ENCODE measurements around the gene GRAP2.

DNA sequence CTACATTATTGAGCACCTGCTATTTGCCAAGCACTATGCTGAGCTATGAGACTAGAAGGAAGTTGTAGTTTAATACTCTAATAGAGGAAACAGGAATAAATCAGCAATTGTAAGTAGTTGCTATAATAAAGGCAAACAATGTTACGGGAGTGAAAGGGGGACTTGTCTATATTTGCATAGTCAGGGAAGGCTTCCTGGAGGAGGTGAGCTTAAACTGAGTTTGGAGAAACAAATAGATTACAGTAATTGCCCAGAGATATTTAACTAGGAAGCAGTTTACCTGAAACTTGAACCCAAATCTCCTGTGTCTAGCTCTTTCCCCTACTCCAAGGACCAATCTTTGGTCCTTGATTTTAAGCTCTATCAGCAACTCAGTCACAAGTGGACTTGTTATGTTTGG lies 5.2 kb upstream of the GRAP2 start:
- TF ChIP-seq, protein P1, sequence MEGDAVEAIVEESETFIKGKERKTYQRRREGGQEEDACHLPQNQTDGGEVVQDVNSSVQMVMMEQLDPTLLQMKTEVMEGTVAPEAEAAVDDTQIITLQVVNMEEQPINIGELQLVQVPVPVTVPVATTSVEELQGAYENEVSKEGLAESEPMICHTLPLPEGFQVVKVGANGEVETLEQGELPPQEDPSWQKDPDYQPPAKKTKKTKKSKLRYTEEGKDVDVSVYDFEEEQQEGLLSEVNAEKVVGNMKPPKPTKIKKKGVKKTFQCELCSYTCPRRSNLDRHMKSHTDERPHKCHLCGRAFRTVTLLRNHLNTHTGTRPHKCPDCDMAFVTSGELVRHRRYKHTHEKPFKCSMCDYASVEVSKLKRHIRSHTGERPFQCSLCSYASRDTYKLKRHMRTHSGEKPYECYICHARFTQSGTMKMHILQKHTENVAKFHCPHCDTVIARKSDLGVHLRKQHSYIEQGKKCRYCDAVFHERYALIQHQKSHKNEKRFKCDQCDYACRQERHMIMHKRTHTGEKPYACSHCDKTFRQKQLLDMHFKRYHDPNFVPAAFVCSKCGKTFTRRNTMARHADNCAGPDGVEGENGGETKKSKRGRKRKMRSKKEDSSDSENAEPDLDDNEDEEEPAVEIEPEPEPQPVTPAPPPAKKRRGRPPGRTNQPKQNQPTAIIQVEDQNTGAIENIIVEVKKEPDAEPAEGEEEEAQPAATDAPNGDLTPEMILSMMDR (IDR thresholded peaks at IDR 0.05; ENCODE audit: low read length): no peak
- TF ChIP-seq EZH2 (optimal IDR thresholded peaks at IDR 0.05; ENCODE audit: low read depth, low read length) (no peak), EZH2phosphoT487 (IDR thresholded peaks at IDR 0.05; ENCODE audit: low read length) (no peak)
